RCC 7860 (cell line): ENCODE results near the gene MGRN1.
"Not testable (repeated sequence)": the region's sequence is repeated elsewhere in the genome, so short reads cannot be mapped to it uniquely, and the experiment has no call there.

Experiments used
- DNase-seq: peaks from one replicate; pipeline ENCODE4 v3.0.0-alpha.2; 2015; ENCODE audit warnings: low spot score
- FAIRE-seq: peaks from 2 replicates; lab custom pipeline; 2012; peaks lifted over from hg19 to GRCh38; lab: Jason Lieb, UNC

MGRN1 gene

DNA sequence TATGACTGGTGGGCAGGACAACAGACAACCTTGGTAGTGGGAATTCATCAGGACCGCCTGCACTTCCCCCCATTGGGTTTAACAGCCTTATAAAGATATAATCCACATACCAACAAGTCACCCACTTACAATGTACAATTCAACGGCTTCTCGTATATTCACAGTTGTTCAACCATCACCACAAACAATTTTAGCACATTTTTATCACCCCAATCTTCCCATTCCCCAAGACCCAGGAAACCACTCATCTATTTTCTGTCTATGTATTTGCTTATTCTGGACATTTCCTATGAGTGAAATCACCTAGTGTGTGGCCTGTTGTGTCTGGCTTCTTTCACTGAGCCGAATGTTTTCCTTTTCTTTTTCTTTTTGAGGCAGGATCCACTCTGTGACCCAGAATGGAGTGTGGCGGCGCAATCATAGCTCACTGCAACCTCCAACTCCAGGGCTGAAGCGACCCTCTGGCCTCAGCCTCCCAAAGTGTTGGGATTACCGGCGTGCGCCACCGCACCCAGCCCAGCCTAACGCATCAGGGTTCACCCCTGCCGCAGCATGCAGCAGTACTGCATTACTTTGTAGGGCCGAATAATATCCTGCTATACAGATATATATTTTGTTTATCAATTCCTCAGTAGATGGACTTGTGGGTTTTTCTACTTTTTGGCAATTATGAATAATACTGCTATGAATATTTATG lies 98.6 kb downstream of the MGRN1 start:
- DNase-seq: no peak
- no peak for FAIRE-seq

DNA sequence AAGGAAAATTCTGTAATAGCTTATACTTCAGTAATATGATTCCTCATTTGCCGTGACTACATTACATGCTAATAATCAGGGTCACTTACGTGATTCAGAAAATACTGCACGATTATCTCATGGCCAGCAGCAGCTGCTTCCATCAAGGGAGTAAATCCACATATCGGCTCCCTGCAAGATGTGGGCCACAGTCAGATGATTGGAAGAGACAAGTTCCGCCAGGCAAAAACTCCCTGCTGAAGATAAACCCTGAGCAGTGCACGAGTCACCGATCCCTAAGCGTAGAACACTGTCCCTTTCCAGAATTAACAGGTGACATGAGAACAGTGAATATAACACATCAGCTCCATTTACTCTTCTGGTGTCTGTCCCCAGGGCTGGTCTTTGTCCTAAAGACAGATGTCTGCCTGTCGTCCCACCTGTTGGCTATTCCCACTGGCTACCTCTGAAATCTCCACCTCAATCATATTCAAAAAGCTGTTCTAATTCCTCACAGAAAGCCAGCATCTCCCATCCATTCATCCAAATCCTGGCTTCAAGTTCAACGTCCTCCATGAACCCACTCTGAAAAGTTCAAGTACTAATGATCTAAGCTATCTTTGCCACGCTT lies 100.1 kb downstream of the MGRN1 start:
- DNase-seq (no peak), FAIRE-seq (no peak)

DNA sequence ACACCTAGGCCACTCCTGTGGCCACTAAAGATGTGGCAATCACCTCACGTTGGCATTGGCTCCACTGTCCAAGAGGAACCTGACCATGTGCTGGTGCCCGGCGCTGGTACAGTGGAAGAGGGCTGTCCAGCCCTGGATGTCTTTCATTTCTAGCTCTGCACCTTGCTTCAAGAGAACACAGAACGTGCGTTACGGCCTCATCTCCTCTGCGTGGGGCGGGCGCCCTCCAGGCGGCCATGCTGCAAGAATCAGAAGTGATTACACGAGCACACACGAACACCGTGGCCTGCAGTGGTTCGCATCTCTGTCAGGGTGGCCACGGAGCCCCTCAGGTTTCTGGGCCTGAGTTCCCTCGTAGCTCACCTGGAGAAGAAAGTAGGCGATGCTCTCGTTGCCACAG lies 102.0 kb downstream of the MGRN1 start:
- DNase-seq (no peak), FAIRE-seq (no peak)

DNA sequence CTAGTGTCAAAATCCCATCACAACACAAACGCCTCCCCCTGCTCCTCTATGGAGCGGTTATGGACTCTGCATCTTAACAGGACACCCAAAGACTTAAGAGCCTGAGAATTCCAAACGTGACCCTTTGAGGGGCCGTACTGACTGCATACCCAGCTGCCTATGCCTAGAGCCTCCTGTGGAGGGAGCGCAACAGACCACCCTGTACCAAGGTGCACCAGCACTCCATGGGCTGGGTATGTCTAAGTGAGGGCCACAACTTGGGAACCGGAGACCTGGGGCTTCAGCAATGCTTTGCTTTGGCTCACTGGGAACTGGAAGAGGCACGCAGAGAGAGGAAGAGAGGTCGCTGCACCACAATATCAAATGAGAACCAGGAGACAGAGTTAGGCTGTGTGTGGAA lies 104.0 kb downstream of the MGRN1 start:
- FAIRE-seq (no peak), DNase-seq (no peak)

DNA sequence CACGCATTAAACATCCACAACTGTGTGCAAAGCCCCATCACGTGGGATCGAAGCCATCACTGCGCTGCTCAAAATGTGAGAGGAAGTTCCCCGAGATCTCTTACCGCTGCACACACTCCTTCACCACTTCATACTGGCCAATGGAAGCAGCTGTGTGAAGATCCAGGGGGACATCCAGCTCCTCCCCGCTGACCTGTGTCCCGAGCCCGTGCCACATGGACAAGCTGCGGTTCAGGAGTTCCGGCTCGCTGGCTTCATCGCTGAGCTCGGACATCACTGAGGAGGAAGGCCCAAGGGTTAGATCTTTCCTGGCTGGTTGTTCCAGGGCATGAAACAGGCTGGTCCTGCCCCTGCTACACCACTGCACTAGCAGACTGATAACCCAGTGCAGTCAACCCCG lies 105.2 kb downstream of the MGRN1 start:
- no peak for FAIRE-seq

DNA sequence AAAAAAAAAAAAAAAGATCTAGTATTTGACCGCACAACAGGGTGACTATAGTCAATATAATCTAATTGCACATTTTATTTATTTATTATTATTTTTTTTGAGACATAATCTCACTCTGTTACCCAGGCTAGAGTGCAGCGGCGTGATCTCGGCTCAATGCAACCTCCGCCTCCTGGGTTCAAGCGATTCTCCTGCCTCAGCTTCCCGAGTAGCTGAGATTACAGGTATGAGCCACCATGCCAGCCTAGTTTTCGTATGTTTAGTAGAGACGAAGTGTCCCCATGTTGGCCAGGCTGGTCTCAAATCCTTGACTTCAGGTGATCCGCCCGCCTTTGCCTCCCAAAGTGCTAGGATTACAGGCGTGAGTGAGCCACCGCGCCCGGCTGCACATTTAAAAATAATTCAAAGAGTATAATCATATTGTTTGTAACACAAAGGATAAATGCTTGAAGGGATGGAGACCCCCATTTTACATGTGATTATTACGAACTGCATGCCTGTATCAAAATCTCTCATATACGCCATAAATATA lies 108.7 kb downstream of the MGRN1 start:
- DNase-seq: no peak
- no peak for FAIRE-seq

More for the DNA sequence above, 105.2 kb downstream of the MGRN1 start:
- DNase-seq: no peak

DNA sequence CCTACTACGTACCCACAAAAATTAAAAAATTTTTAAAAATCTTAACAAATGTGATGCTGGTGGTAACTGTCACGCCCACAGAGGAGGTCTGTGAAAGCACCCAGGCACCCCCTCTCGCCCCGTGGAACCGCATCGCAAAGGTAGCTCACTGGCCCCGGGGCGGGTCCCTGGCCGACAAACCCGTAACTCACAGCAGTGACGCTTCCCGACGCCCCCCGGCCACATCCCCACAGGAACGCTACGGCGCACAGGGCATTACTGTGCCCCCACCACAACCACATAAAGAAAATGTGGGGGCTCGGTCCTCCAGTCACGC lies 109.1 kb downstream of the MGRN1 start:
- FAIRE-seq (no peak), DNase-seq (no peak)

DNA sequence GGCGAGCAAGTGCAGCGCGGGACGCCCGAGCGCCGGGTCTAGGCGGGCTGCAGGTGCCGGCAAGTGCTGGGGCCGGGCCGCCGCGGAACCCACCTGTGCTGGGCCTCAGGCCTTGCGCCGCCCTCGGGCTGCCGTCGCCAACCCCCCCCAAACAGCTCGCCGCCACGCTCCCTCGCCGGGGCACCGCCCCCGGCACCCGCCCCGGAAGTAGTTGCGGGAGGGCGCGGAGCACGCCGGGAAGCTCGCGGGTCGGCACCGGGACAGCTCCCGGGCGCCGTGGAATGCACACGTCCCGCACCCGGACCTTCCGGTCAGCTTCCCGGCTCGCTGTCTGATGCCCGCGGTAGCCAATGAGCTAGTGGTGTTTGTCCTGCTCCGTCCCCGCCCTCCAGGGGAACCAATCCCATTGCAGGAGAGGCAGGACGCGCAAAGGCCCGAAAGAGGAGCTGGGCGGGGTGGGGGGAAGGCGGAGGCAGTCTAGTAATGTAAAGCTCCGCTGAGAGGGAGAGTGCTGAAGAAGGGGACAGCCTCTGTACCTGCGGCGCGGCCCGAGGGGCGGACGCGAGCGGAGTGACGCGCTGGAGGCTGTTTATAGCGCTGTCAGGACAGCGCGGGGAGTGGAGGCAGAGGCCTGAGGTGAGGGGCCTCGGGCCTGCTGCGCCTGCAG lies 109.6 kb downstream of the MGRN1 start, which contains the start of the genes ANKS3 and DNAAF8:
ANKS3 (minus strand) TSS at position 209 of the 667 bp plus-strand sequence. CDS start 4,122 bp downstream, outside the sequence.
DNAAF8 (plus strand) TSS at position 475 of the 667 bp plus-strand sequence. CDS start 1,978 bp downstream, outside the sequence.
- DNase-seq (peak; percentile 95), FAIRE-seq (peak; percentile 75)

DNA sequence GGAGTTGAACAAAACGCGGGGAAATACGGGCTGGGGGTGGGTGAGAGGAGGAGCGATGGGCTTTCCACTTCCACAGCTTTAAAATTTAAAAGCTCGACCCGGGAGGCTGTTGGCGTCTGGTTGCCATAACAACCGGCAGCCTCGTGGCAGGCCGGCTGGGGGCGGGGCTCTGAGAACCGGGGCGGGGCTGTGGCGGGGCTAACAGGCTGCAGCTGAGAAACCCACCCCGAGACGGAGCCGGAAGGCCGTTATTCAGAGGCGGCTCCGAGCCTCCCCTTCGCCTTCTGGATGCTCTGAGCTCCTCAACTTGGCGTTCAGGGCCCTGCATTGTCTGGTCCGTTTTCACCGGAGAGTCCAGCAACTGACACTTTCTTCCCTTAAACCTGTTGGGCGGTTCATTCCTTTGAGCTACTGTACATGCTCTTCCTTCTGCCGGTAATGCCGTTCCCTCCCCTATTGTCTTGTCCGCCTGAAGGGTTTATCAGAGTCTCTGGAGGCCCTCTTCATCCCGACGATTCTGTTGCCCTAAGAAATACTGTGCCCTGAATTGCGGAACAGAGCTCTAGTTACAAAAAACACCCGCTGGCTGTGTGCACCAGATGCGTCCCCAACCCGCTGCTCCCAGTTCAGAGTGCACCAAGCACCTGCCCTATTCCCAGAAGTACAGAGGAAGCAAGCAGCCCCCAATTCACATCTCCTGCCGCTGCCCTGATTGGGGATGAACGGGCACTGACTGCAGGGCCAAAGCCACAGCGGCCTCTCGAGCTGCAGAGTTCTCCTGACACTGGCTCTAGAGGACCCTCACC lies 110.3 kb downstream of the MGRN1 start:
- no peak for FAIRE-seq

DNA sequence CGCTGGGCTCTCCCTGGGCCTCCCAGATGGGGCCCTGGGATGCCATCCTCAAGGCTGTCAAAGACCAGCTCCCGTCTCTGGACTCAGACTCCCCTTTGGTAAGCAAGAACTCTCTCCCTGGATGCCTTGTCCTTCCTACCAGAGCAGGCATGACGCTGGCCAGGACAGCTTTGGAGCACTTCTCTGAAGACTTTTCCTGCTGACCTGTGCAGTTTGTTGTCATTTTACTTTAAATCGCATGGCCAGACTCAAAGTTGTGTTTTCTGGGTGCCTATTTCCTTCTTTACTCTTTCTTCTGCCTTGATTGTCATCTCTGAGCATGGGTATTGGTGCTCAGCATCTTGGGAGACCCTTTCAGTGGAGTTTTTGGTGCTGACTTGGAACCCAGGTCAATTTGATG lies 111.9 kb downstream of the MGRN1 start:
- no peak for FAIRE-seq

More for the DNA sequence above, 110.3 kb downstream of the MGRN1 start:
- peak; percentile 61 for DNase-seq

DNA sequence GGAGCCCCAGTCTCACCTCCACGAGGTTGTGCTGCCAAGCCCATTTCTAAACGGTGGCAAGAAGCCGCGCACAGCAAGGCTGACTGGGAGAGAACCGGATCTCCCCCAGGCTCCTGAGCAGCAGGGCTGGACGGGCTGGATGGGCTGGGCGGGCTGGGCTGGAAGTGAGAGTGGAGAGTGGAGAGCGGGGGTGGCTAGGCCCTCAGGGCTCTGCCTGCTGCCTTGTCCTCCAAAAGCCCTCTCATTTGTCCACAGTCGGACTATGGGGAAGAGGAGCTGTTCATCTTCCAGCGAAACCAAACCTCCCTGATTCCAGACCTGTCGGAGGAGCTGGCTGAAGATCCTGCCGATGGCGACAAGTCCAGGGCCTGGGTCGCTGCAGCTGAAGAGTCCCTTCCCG lies 112.9 kb downstream of the MGRN1 start:
- FAIRE-seq: no peak
- no peak for DNase-seq

More for the DNA sequence above, 111.9 kb downstream of the MGRN1 start:
- DNase-seq: no peak

DNA sequence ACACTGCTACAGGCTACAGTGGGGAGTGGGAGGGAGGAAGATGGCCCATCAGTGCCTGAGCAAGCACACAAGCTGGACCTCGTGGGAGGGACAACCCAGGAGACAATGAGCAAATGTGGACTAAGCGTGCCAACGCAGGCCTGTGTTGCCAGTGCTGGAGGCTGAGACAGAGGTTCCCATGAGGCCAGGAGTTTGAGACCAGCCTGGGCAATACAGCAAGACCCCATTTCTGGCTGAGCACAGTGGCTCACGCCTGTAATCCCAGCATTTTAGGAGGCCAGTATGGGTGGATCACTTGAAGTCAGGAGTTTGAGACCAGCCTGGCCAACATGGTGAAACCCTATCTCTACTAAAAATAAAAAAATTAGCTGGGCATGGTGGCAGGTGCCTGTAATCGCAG lies 113.7 kb downstream of the MGRN1 start:
- FAIRE-seq, DNase-seq: not testable (repeated sequence)
